T-helper 22 cell (primary cell): ENCODE measurements around the gene PSMB10.
A peak's percentile ranks its signal among the peaks of the same experiment; 100 is the strongest.
"Not testable (repeated sequence)": the region's sequence is repeated elsewhere in the genome, so short reads cannot be mapped to it uniquely, and the experiment has no call there.

ENCODE experiments used
- DNase-seq: peaks from one replicate; pipeline ENCODE4 v3.0.0-alpha.2; 2020; ENCODE audit warnings: low read depth

PSMB10 gene

DNA sequence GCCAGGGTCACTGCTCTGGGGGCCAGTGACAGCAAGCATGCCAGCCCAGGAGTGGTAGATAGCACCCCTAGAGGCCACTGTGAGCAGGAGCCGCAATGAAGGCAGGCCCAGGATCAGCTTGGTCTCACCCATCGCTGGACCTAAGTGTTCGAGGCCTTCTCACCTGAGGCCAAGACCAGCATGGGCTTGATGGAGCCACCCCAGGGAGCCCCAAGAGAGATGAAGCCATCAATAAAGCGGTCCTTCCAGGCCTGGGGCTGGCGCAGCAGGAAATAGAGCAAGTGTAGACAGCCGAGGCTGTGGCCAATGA lies 5.5 kb upstream of the PSMB10 start:
- no peak for DNase-seq

DNA sequence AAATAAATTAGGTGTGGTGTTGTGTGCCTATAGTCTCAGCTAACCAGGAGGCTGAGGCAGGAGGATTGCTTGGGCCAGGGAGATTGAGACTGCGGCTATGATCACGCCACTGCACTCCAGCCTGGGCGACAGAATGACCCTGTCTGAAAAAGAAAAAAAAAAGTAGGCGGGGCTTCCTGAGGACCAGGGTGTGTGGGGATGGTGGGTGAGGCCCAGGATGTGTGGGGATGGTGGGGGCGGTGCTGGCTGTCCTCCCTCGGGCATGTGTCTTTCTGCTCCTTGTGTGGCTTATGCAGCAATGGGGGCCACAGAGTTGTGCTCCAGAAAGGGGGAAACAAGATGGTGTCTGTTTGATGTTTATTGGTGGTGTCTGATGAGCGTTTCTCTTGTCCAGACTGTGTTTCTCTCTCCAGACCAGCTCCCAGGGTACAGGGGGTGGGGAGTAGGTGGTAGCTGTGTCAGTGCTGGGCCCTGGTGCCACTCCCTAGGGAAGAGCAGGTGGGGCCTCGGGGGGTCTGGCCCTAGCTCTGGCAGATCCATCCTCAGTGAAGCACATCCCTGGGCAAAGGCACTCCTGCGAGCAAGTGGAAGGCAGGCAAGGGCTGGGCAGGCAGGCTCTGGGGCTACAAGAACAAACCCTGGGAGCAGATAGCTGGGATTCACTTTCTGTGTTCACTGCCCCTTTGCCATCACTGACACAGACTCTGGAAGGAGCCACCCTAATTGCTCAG lies 5.0 kb upstream of the PSMB10 start:
- no peak for DNase-seq

GRCh38 chr16:67940446-67941089 lies 3.9 kb upstream of the PSMB10 start:
- no peak for DNase-seq

- no peak for DNase-seq
Observed at GRCh38 chr16:67939507-67940445, 3.1 kb upstream of the PSMB10 start.

DNA sequence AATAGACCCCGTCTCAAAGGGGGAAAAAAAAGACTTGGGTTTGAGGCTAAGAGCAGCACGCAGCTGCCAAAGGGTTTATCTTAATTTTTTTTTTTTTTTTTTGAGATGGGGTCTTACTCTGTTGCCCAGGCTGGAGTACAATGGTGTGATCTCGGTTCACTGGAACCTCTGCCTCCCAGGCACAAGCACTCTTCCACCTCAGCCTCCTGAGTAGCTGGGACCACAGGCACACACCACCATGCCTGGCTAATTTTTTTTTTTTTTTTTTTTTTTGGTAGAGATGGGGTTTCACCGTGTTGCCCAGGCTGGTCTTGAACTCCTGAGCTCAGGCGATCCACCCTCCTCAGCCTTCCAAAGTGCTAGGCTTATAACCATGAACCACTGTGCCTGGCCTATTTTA lies 1.1 kb upstream of the PSMB10 start:
- DNase-seq, result not testable (repeated sequence)

DNA sequence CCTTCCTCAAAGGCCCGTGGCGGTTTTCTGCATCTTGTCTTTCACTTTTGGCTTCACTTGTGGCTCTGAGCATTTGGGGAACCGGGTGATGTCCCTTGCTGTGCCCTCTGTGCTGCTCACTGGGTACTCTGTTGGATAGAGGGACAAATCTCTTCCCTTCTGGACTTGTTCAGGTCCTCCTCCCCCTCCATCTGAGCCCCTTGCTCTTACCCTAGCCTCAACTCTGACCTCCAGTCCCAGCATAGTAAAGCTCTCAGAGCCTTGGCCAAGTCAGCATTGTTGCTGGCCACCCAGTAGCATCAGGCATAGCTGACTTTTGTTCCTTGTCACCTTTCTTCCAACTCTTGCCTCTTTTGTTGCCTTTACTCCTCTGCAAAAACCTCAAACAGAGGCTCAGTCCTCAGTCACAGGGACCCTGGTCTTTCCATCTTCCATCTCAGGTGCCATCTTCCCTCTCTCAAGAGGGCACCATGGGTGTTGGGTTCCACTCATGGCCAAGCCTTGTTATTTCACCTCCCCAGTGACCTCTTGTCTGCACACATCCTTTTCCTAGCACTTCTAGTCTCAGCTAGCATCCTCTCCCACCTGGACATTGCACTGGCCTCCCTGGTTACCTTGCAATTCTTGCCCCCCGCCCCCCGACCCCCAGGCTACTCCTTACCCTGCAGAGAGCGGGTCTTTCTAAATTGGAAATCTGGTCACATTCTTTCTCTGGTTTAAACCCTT lies 393 bp upstream of the PSMB10 start:
- peak; percentile 55 for DNase-seq

- DNase-seq, result peak; percentile 96
Observed at GRCh38 chr16:67935402-67936123, 1.1 kb downstream of the PSMB10 start.

- no peak for DNase-seq
Observed at GRCh38 chr16:67935101-67935401, 1.6 kb downstream of the PSMB10 start.

DNA sequence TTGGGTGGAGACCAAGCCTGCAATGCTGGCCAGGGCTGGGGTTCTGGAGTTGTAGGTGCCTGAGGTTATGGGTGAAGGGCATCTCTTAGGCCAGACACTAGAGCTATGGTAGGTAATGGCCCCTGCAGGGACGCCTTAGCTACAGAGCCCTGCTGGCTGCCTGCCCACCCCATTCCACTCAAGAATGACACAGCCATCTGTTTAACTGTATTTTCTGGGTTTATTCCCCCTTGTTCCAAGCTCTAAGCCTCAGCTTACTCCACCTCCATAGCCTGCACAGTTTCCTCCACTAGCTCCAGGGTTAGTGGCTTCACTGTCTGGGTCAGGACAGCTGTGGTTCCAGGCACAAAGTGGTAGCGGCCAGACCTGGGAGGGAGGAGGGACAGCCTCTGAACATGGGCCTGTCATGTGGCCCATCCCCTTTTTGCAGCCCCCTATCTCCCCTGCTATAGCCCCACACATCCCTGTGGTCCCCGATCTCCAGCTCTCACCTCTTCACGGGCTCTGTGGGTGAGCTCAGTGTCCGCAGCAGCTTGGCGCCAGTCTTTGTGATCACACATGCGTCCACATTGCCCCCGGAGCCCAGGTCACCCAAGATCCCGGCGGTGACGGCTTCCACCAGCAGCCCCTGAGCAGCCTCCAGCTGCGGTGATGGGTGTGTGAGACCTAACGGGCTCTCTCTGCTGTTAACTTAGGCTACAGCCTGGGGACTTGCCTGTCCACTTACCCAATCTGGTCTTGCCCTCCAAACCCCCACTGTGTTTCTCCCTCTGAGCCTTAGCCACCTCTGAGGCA lies 2.1 kb downstream of the PSMB10 start:
- no peak for DNase-seq

DNA sequence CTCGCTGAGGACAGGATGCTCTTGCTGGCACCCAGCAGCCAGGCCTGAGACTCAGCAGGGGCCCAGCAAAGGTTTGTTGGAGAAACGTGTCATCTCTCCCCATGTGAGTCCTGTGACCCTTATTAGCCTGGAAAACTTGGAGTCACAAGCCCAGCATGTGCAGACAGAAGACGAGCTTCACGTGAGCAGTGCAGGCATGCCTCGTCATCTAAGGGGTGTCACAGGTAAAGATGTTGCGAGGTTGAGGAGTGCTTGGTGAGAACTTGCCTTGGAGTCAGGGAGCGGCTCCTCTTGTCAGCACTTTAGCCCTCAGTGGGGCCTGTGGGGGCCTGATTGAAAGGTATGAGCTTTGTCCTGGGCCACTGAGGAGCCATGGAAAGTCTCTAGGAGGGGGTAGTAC lies 2.8 kb downstream of the PSMB10 start:
- no peak for DNase-seq

DNA sequence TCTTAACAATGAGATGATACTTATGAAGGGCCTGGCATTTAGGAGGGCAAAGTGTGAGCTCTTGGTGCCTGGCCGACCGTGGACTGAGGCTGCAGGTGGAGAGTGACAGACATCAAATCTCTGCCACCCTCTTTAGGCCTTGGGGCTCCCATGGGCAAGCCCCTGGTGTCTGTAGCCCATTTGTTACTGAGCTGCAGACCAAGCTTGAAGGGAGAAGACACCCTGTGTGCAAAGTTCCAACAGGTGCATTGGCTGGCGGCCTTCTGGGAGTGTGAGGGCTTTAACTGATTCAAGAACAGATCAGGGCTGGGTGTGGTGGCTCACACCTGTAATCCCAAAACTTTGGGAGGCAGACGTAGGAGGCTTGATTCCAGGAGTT lies 4.2 kb downstream of the PSMB10 start:
- DNase-seq, result no peak

DNA sequence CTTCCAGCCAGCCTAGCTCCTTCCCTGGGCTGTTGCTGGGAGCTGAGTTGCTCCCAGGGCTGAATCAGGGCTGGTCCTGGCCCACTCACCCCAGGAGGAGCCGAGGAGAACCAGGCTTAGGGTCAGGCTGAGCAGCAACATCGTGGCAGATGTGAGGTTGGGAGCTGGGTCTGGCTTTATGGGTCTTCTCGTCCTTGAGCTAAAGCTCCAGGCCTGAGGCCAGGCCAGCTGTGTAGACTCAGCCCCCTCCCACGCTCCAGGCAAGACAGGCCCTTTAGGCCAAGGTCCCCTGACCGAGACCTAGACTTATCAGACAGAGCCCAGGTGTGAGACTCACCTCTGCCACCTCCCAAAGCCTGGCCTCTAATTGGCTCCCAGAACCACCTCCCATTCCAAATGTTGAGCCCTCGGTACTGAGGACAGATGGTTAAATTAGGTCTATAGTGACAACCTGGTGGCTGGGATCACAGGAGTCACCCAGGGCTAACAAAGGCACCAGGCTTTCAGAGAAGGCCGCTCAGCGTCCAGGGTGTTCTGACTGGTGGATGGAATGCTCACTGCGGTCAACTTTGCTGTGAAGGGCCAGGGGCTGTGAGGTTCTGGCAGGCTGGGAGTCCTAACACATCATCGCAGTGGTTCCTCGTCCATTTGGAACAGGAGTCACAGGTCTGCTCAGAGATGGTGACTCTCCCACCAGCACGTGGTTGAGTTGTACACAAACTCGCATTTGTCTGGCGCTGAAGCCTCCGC lies 4.8 kb downstream of the PSMB10 start, which contains the start of gene CTRL:
CTRL (minus strand) TSS at position 151 of the 750 bp plus-strand sequence; CDS start at position 141, 10 bp downstream.
- no peak for DNase-seq

DNA sequence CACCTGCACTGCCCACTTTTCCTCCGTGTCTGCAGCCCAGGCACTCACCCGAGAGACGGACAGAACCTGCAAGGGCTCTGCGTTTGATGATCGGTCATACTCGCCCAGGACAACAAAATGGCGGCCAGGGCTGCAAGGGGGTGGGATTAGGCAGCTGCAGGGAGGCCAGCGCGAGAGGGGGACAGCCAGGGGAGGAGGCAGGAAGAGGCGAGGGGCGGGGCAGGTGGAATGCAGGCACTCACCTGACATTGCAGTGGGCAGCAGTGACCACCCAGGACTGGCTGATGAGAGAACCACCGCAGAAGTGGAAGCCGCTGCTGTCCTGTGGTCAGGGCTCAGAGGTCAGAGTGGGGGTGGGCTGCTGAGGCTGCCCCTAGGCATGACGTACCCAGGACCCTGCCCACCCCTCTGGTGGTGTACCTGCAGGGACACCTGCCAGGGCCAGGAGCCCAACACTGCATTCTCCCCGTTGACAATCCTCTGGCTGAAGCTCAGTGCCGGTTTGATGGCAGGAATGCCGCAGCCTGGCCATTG lies 5.9 kb downstream of the PSMB10 start:
- DNase-seq, result no peak

DNA sequence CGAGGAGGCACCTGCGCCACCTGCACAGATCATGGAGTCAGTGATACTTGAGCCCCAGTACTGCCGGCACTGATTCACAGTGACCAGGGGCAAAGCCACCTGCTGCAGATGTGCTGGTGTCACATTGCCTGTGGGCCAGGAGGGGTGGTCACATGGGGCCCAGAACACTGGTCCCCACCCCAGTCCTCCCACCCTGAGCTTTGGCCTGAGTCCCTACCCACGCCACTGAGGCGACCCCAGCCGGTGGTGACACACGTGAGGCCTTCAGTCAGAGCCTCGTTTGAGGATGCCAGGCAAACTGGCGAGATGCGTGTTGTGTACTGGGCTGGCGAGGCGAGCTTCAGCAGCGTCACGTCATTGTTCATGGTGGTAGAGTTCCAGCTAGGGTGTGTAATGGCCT lies 6.5 kb downstream of the PSMB10 start:
- DNase-seq, result no peak

- peak; percentile 49 for DNase-seq
Observed at GRCh38 chr16:67928561-67929364, 7.9 kb downstream of the PSMB10 start.

GRCh38 chr16:67928147-67928546 lies 8.5 kb downstream of the PSMB10 start:
- no peak for DNase-seq

GRCh38 chr16:67927131-67927941 lies 9.3 kb downstream of the PSMB10 start:
- no peak for DNase-seq

DNA sequence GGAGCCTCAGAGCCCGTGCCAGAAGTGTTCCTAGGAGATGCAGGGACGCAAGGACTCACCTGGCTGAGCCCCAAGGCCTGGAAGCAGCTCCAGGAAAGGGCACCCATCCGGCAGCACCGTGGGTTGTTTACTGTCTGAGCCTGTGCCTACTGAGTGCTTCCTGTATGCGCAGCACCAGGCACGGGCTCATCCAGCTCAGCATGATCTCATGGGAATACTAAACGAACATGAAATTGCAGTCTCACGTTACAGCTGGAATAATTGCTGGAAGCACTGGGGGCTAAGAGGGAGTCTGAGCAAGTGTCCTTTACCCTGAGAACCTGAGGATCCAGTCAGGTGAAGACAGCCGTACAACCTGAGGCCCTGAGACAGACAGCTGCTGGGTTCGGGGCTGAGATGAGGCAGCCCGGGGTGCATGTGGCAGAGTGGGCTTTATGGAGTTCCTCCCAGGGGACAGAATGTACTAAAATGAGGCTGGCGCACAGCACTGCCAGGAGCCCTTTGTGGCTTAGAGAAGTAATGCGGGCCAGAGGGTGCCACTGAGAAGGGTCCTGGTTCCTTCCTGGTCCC lies 10.4 kb downstream of the PSMB10 start:
- DNase-seq, result no peak
